CD4-positive, alpha-beta T cell (primary cell): ENCODE measurements around the gene MRPL44. TPM values are rescaled to one million over a fixed set of nuclear protein-coding genes. Genes with fewer than 3 reads are reported as not detected.

Experiments
- ATAC-seq: fragments of 200-7000 bp; cut with Tn5 transposase; one replicate; pipeline ENCODE4 v1.10.0; 2022; ENCODE audit warnings: mild to moderate bottlenecking; ENCODE audit not compliant: poor library complexity
- CTCF ChIA-PET: fragments of 350-600 bp; sonication (Branson Sonifier 250); formaldehyde crosslinking; loops from one replicate; lab custom pipeline; 2021; ENCODE audit warnings: antibody characterized with exemption, inconsistent platforms; lab: Charles Lee
- POLR2A ChIA-PET: fragments of 350-600 bp; sonication (Branson Sonifier 250); formaldehyde crosslinking; loops from one replicate; lab custom pipeline; 2021; ENCODE audit warnings: antibody characterized with exemption, inconsistent platforms; lab: Charles Lee
- DNase-seq, 14 experiments: peaks; one replicate each; pipeline ENCODE4 v3.0.0-alpha.2; 2013 to 2020; ENCODE audit warnings: mixed read lengths in 2 of 14
- H3K27ac ChIP-seq, 2 donors: one replicate each; pipeline versions ENCODE4 v1.5.1 to v1.7.0; 2013; ENCODE audit warnings: low read length in 2 of 2, low read depth in 1 of 2, mild to moderate bottlenecking in 1 of 2
- H3K27me3 ChIP-seq, 2 experiments: 1 replicate in 1 of 2; 2 replicates in 1 of 2; pipeline versions ENCODE4 v1.6.1 to v1.7.0; 2013; ENCODE audit warnings: low read length in 2 of 2, control low read depth in 1 of 2, mild to moderate bottlenecking in 1 of 2, moderate library complexity in 1 of 2; ENCODE audit not compliant: insufficient read depth in 2 of 2, control insufficient read depth in 1 of 2
- H3K36me3 ChIP-seq: one replicate; pipeline ENCODE4 v1.6.1; 2013; ENCODE audit warnings: low read length, control low read depth; ENCODE audit not compliant: insufficient read depth
- H3K4me1 ChIP-seq: one replicate; pipeline ENCODE4 v1.6.1; 2013; ENCODE audit warnings: low read length, control low read depth; ENCODE audit not compliant: insufficient read depth
- H3K4me3 ChIP-seq: one replicate; pipeline ENCODE4 v1.5.1; 2013; ENCODE audit warnings: mild to moderate bottlenecking, low read length, moderate library complexity
- H3K9me3 ChIP-seq, 2 experiments: 1 replicate in 1 of 2; 2 replicates in 1 of 2; pipeline versions ENCODE4 v1.6.1 to v1.7.0; 2013; ENCODE audit warnings: low read length in 2 of 2, mild to moderate bottlenecking in 2 of 2, control low read depth in 1 of 2, moderate library complexity in 1 of 2; ENCODE audit not compliant: control insufficient read depth in 1 of 2, insufficient read depth in 1 of 2
- H3K27ac Mint-ChIP-seq: one replicate; pipeline ENCODE4 v1.8.0; 2020; ENCODE audit warnings: mixed read lengths
- H3K27me3 Mint-ChIP-seq: one replicate; pipeline ENCODE4 v1.8.0; 2021; ENCODE audit warnings: mixed read lengths
- H3K36me3 Mint-ChIP-seq: one replicate; pipeline ENCODE4 v1.8.0; 2021; ENCODE audit warnings: low read depth, mixed read lengths
- H3K4me1 Mint-ChIP-seq: one replicate; pipeline ENCODE4 v1.8.0; 2021; ENCODE audit warnings: low read depth, mixed read lengths
- H3K4me3 Mint-ChIP-seq: one replicate; pipeline ENCODE4 v1.8.0; 2020; ENCODE audit warnings: mild to moderate bottlenecking, mixed read lengths
- H3K9me3 Mint-ChIP-seq: one replicate; pipeline ENCODE4 v1.8.0; 2020; ENCODE audit warnings: mixed read lengths
- intact Hi-C, 2 experiments: fragments of 100-400 bp; cut with DNase I in 1 of 2; cut with micrococcal nuclease in 1 of 2; formaldehyde crosslinking; loops; one replicate each; pipeline versions ENCODE4 v1.15.1 to v1.9.0; 2023 to 2025; cut with DNase I, micrococcal nuclease
- total RNA-seq, 174 experiments: library from RNA in 2 of 174; stranded (reverse) in 2 of 174; gene quantifications; one replicate each; pipeline ENCODE4 v1.2.3 and lab custom pipeline; 2021 to 2026
- TF ChIP-seq, protein P1 (sequence below): fragments of 200-600 bp; IDR thresholded peaks from one replicate; pipeline ENCODE4 v1.8.0; 2022; ENCODE audit warnings: antibody characterized with exemption, mild to moderate bottlenecking

MRPL44 gene
- total RNA-seq, 2 experiments from 2014 or later = 40.0 to 40.1 TPM

DNA sequence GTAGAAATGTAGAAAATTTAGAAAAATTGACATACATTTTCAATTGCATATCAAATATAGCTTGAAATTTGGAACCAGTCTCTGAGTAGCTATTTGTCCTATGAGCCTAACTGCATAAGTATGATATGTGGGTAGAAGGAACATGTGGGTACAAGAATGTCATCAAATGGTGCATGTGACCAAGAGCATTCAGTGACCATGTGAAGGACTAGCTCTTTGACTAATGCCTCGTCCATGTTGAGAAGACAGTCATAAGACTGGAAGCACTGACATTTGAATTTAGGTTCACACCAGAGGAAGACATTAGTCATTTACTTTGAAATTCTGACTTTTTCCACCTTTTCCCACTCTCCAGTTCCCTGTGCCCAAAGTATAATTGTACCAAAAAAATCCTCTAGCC lies 12.6 kb downstream of the MRPL44 start:
- Mint-ChIP-seq H3K9me3 (no peaks in the 10 kb centered on the region), H3K4me3 (no peak overlapping the region), H3K27ac (no peak overlapping the region), H3K4me1 (peaks cover 4% of the 10 kb centered on the region), H3K27me3 (no peaks in the 10 kb centered on the region), H3K36me3 (peaks cover 38% of the 10 kb centered on the region)
- DNase-seq (no peak), ATAC-seq (no peak)
- Histone ChIP-seq H3K36me3 (peaks cover 24% of the 10 kb centered on the region), H3K9me3 (no peaks in the 10 kb centered on the region), H3K4me1 (no peaks in the 10 kb centered on the region), H3K27me3 (no peaks in the 10 kb centered on the region), H3K4me3 (no peak overlapping the region), H3K27ac (no peak overlapping the region)
- TF ChIP-seq, protein P1, sequence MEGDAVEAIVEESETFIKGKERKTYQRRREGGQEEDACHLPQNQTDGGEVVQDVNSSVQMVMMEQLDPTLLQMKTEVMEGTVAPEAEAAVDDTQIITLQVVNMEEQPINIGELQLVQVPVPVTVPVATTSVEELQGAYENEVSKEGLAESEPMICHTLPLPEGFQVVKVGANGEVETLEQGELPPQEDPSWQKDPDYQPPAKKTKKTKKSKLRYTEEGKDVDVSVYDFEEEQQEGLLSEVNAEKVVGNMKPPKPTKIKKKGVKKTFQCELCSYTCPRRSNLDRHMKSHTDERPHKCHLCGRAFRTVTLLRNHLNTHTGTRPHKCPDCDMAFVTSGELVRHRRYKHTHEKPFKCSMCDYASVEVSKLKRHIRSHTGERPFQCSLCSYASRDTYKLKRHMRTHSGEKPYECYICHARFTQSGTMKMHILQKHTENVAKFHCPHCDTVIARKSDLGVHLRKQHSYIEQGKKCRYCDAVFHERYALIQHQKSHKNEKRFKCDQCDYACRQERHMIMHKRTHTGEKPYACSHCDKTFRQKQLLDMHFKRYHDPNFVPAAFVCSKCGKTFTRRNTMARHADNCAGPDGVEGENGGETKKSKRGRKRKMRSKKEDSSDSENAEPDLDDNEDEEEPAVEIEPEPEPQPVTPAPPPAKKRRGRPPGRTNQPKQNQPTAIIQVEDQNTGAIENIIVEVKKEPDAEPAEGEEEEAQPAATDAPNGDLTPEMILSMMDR = no peak
- intact Hi-C loops = loop anchor here (1.0 to 10.0 kb wide), 8 partner anchors 23 to 807 kb away; no protein-coding TSS in a partner anchor
- ChIA-PET POLR2A (interaction anchor here (0.9 to 1.4 kb wide), 6 partner anchors 12 to 314 kb away, joined by 3 to 11 read pairs (median 6); partner anchors contain the start of gene WDFY1), CTCF (interaction anchor here (0.6 to 3.1 kb wide), 15 partner anchors 9 to 399 kb away, joined by 3 to 26 read pairs (median 5); partner anchors contain the start of genes MRPL44 and WDFY1)

DNA sequence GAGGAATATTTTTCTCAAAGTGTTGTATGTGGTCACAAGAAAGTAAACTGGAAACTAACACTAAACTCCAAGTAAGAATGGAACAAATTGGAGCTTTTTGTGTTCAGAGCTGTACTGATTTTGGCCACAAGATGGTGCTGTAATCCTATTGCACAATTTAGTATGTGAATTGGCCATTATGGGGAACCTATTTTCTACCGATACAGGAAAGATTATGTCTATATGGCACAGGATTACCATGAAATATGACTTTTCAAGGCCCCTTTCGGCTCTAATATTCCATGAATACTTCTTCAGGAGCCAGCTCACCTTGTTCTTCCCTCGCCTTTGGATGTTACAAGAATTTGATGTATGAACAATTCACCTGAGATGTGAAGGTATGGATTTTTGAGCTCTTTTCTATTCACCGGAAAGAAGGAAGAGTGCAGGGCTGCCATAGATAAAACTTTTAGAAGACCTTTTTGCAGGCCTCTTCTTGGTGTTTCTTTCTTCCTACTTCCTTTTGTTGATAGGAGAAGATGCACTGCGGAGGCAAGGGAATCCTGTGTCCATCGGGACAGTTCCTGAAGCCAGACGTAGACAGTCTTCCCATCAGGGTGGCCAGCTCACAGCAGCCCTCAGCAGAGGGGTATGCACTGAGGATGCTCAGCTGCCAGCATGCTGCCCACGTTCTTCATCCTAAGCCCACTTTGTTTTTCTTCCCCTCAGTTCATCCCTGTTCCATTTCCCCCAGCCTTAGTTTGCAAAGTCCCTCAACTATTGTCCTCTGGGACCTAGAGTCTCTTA lies 13.3 kb downstream of the MRPL44 start:
- ATAC-seq (peak; percentile 76), DNase-seq (peak in 12 of 14 experiments; percentile 14 to 81 (median 40))
- no peaks in the 10 kb centered on the region for H3K27me3 Mint-ChIP-seq
- no peak overlapping the region for H3K4me3 ChIP-seq
- intact Hi-C loops = loop anchor here (1.0 to 10.0 kb wide), 7 partner anchors 23 to 807 kb away; no protein-coding TSS in a partner anchor
- no peak overlapping the region for H3K27ac Mint-ChIP-seq
- CTCF ChIA-PET = interaction anchor here (0.6 to 3.1 kb wide), 15 partner anchors 8 to 399 kb away, joined by 3 to 26 read pairs (median 5); partner anchors contain the start of genes MRPL44 and WDFY1
- no peaks in the 10 kb centered on the region for H3K9me3 ChIP-seq
- H3K4me1 ChIP-seq = no peaks in the 10 kb centered on the region
- no peaks in the 10 kb centered on the region for H3K9me3 Mint-ChIP-seq
- TF ChIP-seq, protein P1 = peak; percentile 96
- POLR2A ChIA-PET = interaction anchor here (0.6 to 1.4 kb wide), 8 partner anchors 9 to 383 kb away, joined by 3 to 11 read pairs (median 5); partner anchors contain the start of gene WDFY1
- H3K4me3 Mint-ChIP-seq = no peak overlapping the region
- peaks cover 4% of the 10 kb centered on the region for H3K4me1 Mint-ChIP-seq
- peaks cover 33% of the 10 kb centered on the region for H3K36me3 Mint-ChIP-seq
- peaks cover 20% of the 10 kb centered on the region for H3K36me3 ChIP-seq
- H3K27ac ChIP-seq = no peak overlapping the region
- H3K27me3 ChIP-seq = no peaks in the 10 kb centered on the region

DNA sequence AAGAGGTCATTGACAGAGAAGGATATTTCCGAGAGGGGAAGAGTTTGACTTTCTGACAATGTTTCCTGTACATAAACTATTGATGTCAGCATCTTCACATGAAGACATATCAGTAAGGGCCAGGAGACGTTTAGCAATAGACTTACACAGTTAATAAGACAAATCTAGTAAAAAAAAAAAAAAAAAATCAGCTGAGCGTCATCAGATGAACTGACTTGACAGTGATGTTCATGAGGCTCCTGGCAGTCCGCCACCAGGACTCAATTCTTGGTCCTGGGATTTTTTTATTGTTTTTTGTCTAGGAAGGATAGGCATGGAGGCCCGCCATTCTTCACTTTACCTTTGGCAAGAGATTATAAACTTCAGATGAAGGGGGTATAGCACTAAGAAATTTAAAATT lies 14.5 kb downstream of the MRPL44 start:
- Histone ChIP-seq H3K4me1 (no peaks in the 10 kb centered on the region), H3K36me3 (peaks cover 13% of the 10 kb centered on the region), H3K9me3 (no peaks in the 10 kb centered on the region), H3K27me3 (no peaks in the 10 kb centered on the region), H3K4me3 (no peak overlapping the region), H3K27ac (no peak overlapping the region)
- Mint-ChIP-seq H3K27ac (no peak overlapping the region), H3K27me3 (no peaks in the 10 kb centered on the region), H3K4me1 (peaks cover 4% of the 10 kb centered on the region), H3K36me3 (peaks cover 24% of the 10 kb centered on the region), H3K4me3 (no peak overlapping the region), H3K9me3 (no peaks in the 10 kb centered on the region)
- DNase-seq (no peak), ATAC-seq (no peak)
- TF ChIP-seq, protein P1 = no peak
- ChIA-PET CTCF (interaction anchor here (0.6 to 3.1 kb wide), 3 partner anchors 312 to 690 kb away, joined by 3 to 26 read pairs (median 5); no protein-coding TSS in a partner anchor), POLR2A (no interaction called here)
- intact Hi-C loops = loop anchor here (2.0 to 10.0 kb wide), 3 partner anchors 397 to 806 kb away; no protein-coding TSS in a partner anchor
